Ectodermal cell (in vitro differentiated cells): Measurements from ENCODE around the gene ATP6V1F.

Experiments used
- H3K27ac ChIP-seq: 2 replicates; pipeline ENCODE4 v1.7.0; 2013; ENCODE audit warnings: mild to moderate bottlenecking, low read depth, low read length; ENCODE audit not compliant: insufficient read depth, poor library complexity, severe bottlenecking
- H3K27me3 ChIP-seq: 2 replicates; pipeline ENCODE4 v1.7.0; 2013; ENCODE audit warnings: mild to moderate bottlenecking, low read length; ENCODE audit not compliant: insufficient read depth, control insufficient read depth, poor library complexity, severe bottlenecking
- H3K36me3 ChIP-seq: one replicate; pipeline ENCODE4 v1.7.0; 2013; ENCODE audit warnings: low read length; ENCODE audit not compliant: control insufficient read depth, insufficient read depth
- H3K4me1 ChIP-seq: one replicate; pipeline ENCODE4 v1.7.0; 2013; ENCODE audit warnings: low read length; ENCODE audit not compliant: control insufficient read depth, insufficient read depth
- H3K4me3 ChIP-seq: 2 replicates; pipeline ENCODE4 v1.7.0; 2013; ENCODE audit warnings: low read depth, low read length, control low read depth; ENCODE audit not compliant: insufficient read depth
- H3K9me3 ChIP-seq: 2 replicates; pipeline ENCODE4 v1.7.0; 2013; ENCODE audit warnings: mild to moderate bottlenecking, low read length, moderate library complexity; ENCODE audit not compliant: control insufficient read depth
- WGBS, 2 experiments: methylation state at CpG; one replicate each; pipeline ENCODE4 v1.1.7; 2013; ENCODE audit warnings: missing lambda C conversion rate in 2 of 2; 5-methylcytosine and 5-hydroxymethylcytosine counted together

ATP6V1F gene

DNA sequence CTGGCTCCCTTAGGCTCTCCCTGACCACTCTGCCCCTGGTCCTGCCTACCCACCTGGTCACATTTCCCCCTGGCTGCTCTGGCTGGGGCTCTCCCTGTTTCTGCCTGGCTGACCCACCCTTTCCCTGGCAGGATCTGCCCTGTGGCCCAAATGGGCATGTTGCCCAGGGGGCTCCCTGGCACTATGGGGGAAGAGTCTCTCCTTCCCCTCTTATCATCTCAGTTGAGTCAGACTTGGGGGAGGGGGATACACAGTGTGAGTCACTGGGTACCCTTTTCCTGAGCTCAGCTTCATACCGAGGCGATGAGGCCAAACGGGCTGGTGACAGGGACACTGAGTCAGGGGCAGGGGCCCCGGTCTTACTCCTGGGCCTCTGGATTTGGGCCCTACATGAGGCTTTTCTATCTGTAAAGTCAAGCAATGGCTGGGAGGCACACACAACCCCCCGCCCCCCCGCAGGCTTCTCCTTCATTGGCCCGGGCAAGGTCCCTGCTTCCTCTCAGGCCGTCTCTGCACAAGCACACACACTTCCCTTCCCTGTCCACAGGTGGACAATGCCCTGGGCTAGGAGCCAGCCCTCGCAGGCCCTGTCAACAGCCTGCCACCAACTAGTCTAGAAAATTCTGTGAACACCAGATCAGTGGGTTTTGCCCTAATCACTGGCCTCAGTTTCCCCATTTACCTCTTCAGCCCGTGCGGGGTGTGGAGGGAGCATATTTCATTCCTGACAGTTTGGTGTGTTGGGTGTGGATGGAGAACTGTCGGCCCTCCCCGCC is 33.1 kb upstream of the ATP6V1F start:
- H3K27me3 ChIP-seq: peaks cover 20% of the 10 kb centered on the region
- H3K27ac ChIP-seq: no peak overlapping the region
- H3K4me1 ChIP-seq: peaks cover 47% of the 10 kb centered on the region
- 28 to 30% methylated on average over 11 to 13 of the region's 13 CpGs for WGBS, 2 experiments
- H3K36me3 ChIP-seq: no peaks in the 10 kb centered on the region
- peak overlapping the region; percentile 60 for H3K4me3 ChIP-seq
- H3K9me3 ChIP-seq: no peaks in the 10 kb centered on the region

DNA sequence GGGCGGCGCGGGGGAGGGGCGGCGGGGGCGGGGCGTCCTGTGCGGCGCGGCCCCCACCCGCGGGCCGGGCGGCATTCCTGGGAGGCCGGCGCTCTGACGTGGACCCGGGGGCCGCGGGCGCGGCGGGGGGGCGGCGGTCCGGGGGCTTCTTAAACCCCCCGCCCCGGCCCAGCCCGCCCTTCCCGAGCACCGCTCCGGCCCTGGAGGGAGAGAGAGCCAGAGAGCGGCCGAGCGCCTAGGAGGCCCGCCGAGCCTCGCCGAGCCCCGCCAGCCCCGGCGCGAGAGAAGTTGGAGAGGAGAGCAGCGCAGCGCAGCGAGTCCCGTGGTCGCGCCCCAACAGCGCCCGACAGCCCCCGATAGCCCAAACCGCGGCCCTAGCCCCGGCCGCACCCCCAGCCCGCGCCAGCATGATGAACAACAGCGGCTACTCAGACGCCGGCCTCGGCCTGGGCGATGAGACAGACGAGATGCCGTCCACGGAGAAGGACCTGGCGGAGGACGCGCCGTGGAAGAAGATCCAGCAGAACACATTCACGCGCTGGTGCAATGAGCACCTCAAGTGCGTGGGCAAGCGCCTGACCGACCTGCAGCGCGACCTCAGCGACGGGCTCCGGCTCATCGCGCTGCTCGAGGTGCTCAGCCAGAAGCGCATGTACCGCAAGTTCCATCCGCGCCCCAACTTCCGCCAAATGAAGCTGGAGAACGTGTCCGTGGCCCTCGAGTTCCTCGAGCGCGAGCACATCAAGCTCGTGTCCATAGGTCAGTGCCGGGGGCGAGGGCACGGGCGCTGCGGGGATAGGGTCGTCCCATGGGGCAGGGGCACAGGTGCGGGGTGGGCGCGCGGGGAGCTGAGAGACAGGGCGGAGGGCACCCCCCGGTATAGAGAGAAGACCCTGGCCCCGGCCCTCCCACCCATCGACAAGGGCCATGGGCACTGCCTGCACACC is 32.2 kb upstream of the ATP6V1F start, which contains the start of gene FLNC:
Gene FLNC (plus strand): TSS at position 176 of the 947 bp plus-strand sequence. CDS start 232 bp downstream, at position 408.
- H3K27ac ChIP-seq: peak within 1 kb of the TSS; percentile 90
- peaks cover 47% of the 10 kb centered on the region for H3K4me1 ChIP-seq
- H3K9me3 ChIP-seq: no peaks in the 10 kb centered on the region
- H3K36me3 ChIP-seq: no peaks in the 10 kb centered on the region
- H3K4me3 ChIP-seq: peak within 1 kb of the TSS; percentile 60
- H3K27me3 ChIP-seq: peaks cover 20% of the 10 kb centered on the region
- WGBS, 2 experiments: 1% methylated on average over 109 of the region's 109 CpGs

DNA sequence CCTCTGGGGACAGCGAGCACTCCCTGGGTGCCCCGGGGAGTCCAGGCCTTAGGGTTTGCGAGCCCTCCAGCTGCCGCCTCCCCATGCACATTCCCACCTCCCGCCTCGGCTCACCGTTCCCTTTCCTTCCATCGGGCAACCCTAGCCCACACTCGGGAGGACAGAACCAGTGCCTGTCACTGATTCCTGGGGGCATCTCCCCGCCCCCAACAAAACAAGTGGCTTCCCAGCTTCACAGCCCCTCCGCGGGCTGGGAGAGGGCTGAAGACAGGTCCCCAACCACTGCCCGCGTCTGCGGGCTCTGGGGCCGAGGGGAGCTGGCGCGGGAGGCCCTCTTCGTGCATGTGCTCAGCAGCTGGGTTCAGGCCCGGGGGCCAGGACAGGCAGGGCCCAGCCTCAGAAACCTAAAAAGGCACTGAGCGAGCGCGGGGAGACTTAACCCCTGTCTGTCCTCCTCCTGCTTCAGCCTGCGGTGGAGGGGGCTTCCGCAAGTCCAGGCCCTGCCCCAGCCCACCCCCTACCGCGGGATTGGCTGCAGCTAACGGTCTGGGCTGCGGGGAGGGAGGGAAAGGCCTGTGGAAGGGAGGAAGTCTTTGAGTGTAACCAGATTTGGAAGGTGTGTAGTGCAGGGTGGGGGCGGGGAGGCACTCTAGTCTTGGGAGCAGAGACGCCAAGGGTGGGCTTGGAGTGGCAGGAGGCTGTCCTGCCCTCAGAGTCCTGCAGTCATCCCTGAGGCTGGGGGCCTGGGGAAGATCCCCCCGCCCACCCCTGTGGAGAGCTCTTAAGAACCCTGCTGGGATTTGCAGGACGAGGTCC is 31.3 kb upstream of the ATP6V1F start:
- no peaks in the 10 kb centered on the region for H3K9me3 ChIP-seq
- no peaks in the 10 kb centered on the region for H3K36me3 ChIP-seq
- WGBS, 2 experiments: 1% methylated on average over 33 of the region's 33 CpGs
- H3K4me1 ChIP-seq: peaks cover 47% of the 10 kb centered on the region
- H3K27me3 ChIP-seq: peaks cover 20% of the 10 kb centered on the region
- H3K4me3 ChIP-seq: peak overlapping the region; percentile 60
- H3K27ac ChIP-seq: peak overlapping the region; percentile 90

- peak overlapping the region; percentile 60 for H3K4me3 ChIP-seq
- 1 to 2% methylated on average over 19 to 22 of the region's 22 CpGs for WGBS, 2 experiments
- H3K27me3 ChIP-seq: peaks cover 20% of the 10 kb centered on the region
- no peaks in the 10 kb centered on the region for H3K9me3 ChIP-seq
- H3K4me1 ChIP-seq: peaks cover 46% of the 10 kb centered on the region
- H3K27ac ChIP-seq: peak overlapping the region; percentile 90
- no peaks in the 10 kb centered on the region for H3K36me3 ChIP-seq
Observed at GRCh38 chr7:128831994-128832879, 30.4 kb upstream of the ATP6V1F start.

GRCh38 chr7:128832880-128833147 is 29.8 kb upstream of the ATP6V1F start:
- no peaks in the 10 kb centered on the region for H3K9me3 ChIP-seq
- WGBS, 2 experiments: 0 to 3% methylated on average over 2 of the region's 2 CpGs
- peaks cover 41% of the 10 kb centered on the region for H3K4me1 ChIP-seq
- H3K4me3 ChIP-seq: peak overlapping the region; percentile 19
- H3K27ac ChIP-seq: peak overlapping the region; percentile 90
- H3K36me3 ChIP-seq: no peaks in the 10 kb centered on the region
- H3K27me3 ChIP-seq: peaks cover 20% of the 10 kb centered on the region

- Histone ChIP-seq H3K27ac (peak overlapping the region; percentile 90), H3K4me3 (peak overlapping the region; percentile 19)
Observed at GRCh38 chr7:128833148-128833945, 29.3 kb upstream of the ATP6V1F start.

DNA sequence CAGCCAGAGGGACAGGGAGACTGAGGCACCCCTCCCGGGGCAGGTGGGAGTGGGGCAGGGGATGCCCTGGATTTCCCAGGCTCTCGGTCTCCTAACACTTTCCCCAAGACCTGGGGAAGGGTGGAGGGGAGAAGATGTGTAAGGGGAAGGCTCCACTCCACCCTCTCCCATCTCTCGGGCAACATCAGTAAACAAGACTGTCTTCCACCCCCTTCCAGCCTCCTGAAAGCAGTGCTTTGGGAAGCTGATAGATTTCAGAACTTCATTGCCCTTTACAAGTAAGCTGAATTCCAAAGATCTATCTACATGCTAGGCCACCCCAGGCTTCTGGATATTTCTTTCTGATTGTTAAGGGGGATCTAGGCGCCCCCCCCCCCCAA is 28.7 kb upstream of the ATP6V1F start:
- H3K4me1 ChIP-seq: peaks cover 30% of the 10 kb centered on the region
- H3K27me3 ChIP-seq: peaks cover 20% of the 10 kb centered on the region
- no peak overlapping the region for H3K4me3 ChIP-seq
- no peaks in the 10 kb centered on the region for H3K9me3 ChIP-seq
- no peaks in the 10 kb centered on the region for H3K36me3 ChIP-seq
- H3K27ac ChIP-seq: peak overlapping the region; percentile 90
- WGBS, 2 experiments: 28 to 33% methylated on average over 4 of the region's 4 CpGs

More at GRCh38 chr7:128833148-128833945, 29.3 kb upstream of the ATP6V1F start:
- H3K36me3 ChIP-seq: no peaks in the 10 kb centered on the region
- no peaks in the 10 kb centered on the region for H3K9me3 ChIP-seq
- peaks cover 35% of the 10 kb centered on the region for H3K4me1 ChIP-seq
- H3K27me3 ChIP-seq: peaks cover 20% of the 10 kb centered on the region
- 5 to 7% methylated on average over 12 to 13 of the region's 13 CpGs for WGBS, 2 experiments

DNA sequence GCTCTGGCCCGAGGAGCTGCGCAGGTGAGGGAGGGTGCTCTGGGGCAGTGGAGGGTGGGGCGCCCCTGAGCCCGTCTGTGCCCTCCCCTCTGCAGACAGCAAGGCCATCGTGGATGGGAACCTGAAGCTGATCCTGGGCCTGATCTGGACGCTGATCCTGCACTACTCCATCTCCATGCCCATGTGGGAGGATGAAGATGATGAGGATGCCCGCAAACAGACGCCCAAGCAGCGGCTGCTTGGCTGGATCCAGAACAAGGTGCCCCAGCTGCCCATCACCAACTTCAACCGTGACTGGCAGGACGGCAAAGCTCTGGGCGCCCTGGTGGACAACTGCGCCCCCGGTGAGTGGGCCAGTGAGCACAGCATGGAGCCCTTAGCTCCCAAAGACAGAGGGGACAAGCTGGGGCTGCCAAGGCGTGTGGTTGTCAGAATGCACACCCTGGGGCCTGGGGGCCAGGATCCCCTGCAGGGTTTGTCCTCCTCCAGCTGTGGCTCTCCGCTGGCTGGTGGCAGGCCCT is 27.4 kb upstream of the ATP6V1F start:
- Histone ChIP-seq H3K4me1 (peaks cover 24% of the 10 kb centered on the region), H3K27me3 (peaks cover 10% of the 10 kb centered on the region), H3K36me3 (no peaks in the 10 kb centered on the region), H3K9me3 (no peaks in the 10 kb centered on the region), H3K4me3 (no peak overlapping the region), H3K27ac (no peak overlapping the region)
- WGBS, 2 experiments: 90 to 91% methylated on average over 16 of the region's 16 CpGs
